Neural cell (in vitro differentiated cells): ENCODE results near the gene DLX1. TPM values are rescaled to one million over a fixed set of nuclear protein-coding genes. Genes with fewer than 3 reads are reported as not detected.

Experiments used
- H2AFZ ChIP-seq: fragments of 200-600, 300-800 bp; sonication (generic), shearing (Covaris generic); 2 replicates; pipeline ENCODE4 v1.6.0; 2014; ENCODE audit warnings: low read depth, mild to moderate bottlenecking, antibody characterized with exemption, low read length, moderate library complexity
- H3F3A ChIP-seq: fragments of 200-600 bp; shearing (Covaris generic); 2 replicates; pipeline ENCODE4 v1.6.1; 2016; ENCODE audit warnings: mild to moderate bottlenecking, moderate library complexity, mixed read lengths, antibody characterized with exemption, low read length; ENCODE audit not compliant: insufficient read depth, poor library complexity, severe bottlenecking
- H3K27ac ChIP-seq: fragments of 200-600, 300-800 bp; sonication (generic), shearing (Covaris generic); 2 replicates; pipeline ENCODE4 v1.5.1; 2014; ENCODE audit warnings: mild to moderate bottlenecking, low read length, moderate library complexity
- H3K27me3 ChIP-seq: fragments of 300-800, 200-600 bp; sonication (generic), shearing (Covaris generic); 2 replicates; pipeline ENCODE4 v1.6.0; 2014; ENCODE audit warnings: mild to moderate bottlenecking, low read depth, low read length, moderate library complexity; ENCODE audit not compliant: insufficient read depth
- H3K36me3 ChIP-seq: fragments of 300-800, 200-600 bp; sonication (generic), shearing (Covaris generic); 2 replicates; pipeline ENCODE4 v1.5.1; 2014; ENCODE audit warnings: mild to moderate bottlenecking, antibody characterized with exemption, low read length, moderate library complexity; ENCODE audit not compliant: insufficient read depth
- H3K4me2 ChIP-seq: fragments of 300-800, 200-600 bp; sonication (generic), shearing (Covaris generic); 2 replicates; pipeline ENCODE4 v1.6.0; 2014; ENCODE audit warnings: mild to moderate bottlenecking, low read length
- H3K4me3 ChIP-seq: fragments of 300-800, 200-600 bp; sonication (generic), shearing (Covaris generic); 2 replicates; pipeline ENCODE4 v1.5.1; 2014; ENCODE audit warnings: mild to moderate bottlenecking, low read length, moderate library complexity
- H3K79me2 ChIP-seq: fragments of 200-600 bp; shearing (Covaris generic); replicated peaks from 2 replicates; pipeline ENCODE4 v1.6.0; 2014; ENCODE audit warnings: mild to moderate bottlenecking, low read length, moderate library complexity; ENCODE audit not compliant: insufficient read depth
- H3K9ac ChIP-seq: fragments of 300-800, 200-600 bp; sonication (generic), shearing (Covaris generic); 2 replicates; pipeline ENCODE4 v1.6.1; 2016; ENCODE audit warnings: mild to moderate bottlenecking, low read length, mixed read lengths
- H3K9me2 ChIP-seq: fragments of 200-600 bp; shearing (Covaris generic); 2 replicates; pipeline ENCODE4 v1.6.1; 2016; ENCODE audit warnings: mild to moderate bottlenecking, low read length, mixed read lengths; ENCODE audit not compliant: insufficient read depth
- H3K9me3 ChIP-seq: fragments of 200-600, 300-800 bp; sonication (generic), shearing (Covaris generic); 2 replicates; pipeline ENCODE4 v1.6.1; 2016; ENCODE audit warnings: mild to moderate bottlenecking, mixed run types, low read length, moderate library complexity, mixed read lengths
- H4K20me1 ChIP-seq: fragments of 200-600 bp; shearing (Covaris generic); 2 replicates; pipeline ENCODE4 v1.6.1; 2016; ENCODE audit warnings: mild to moderate bottlenecking, mixed run types; ENCODE audit not compliant: insufficient read depth
- EP300 ChIP-seq: fragments of 450-650 bp; conservative IDR thresholded peaks from 2 replicates; pipeline ENCODE4 v1.6.1; 2014; ENCODE audit warnings: antibody characterized with exemption, mild to moderate bottlenecking, moderate library complexity; ENCODE audit not compliant: poor library complexity, severe bottlenecking
- POLR2AphosphoS5 ChIP-seq: IDR thresholded peaks from 2 replicates; pipeline ENCODE4 v1.6.1; 2012
- RAD21 ChIP-seq: fragments of 450-650 bp; conservative IDR thresholded peaks from 2 replicates; pipeline ENCODE4 v1.6.1; 2014; ENCODE audit warnings: antibody characterized with exemption, mild to moderate bottlenecking, moderate library complexity
- REST ChIP-seq: IDR thresholded peaks from 2 replicates; pipeline ENCODE4 v1.6.1; 2012; ENCODE audit warnings: borderline replicate concordance
- TAF1 ChIP-seq: IDR thresholded peaks from 2 replicates; pipeline ENCODE4 v1.6.1; 2012; ENCODE audit warnings: low read depth
- polyA plus RNA-seq: library from polyadenylated mRNA; depleted of rRNA; stranded (reverse); fragments of >200 nt; gene quantifications from 2 replicates; pipeline ENCODE4 v1.2.3, GENCODE V29; 2014
- TF ChIP-seq, protein P1 (sequence below): fragments of 450-650 bp; IDR thresholded peaks from 2 replicates; pipeline ENCODE4 v1.5.1; 2014; ENCODE audit warnings: antibody characterized with exemption, mild to moderate bottlenecking, moderate library complexity; ENCODE audit not compliant: poor library complexity, severe bottlenecking

The DLX1 gene
- polyA plus RNA-seq, 1 donor from 2014 or later = 67.3 TPM

DNA sequence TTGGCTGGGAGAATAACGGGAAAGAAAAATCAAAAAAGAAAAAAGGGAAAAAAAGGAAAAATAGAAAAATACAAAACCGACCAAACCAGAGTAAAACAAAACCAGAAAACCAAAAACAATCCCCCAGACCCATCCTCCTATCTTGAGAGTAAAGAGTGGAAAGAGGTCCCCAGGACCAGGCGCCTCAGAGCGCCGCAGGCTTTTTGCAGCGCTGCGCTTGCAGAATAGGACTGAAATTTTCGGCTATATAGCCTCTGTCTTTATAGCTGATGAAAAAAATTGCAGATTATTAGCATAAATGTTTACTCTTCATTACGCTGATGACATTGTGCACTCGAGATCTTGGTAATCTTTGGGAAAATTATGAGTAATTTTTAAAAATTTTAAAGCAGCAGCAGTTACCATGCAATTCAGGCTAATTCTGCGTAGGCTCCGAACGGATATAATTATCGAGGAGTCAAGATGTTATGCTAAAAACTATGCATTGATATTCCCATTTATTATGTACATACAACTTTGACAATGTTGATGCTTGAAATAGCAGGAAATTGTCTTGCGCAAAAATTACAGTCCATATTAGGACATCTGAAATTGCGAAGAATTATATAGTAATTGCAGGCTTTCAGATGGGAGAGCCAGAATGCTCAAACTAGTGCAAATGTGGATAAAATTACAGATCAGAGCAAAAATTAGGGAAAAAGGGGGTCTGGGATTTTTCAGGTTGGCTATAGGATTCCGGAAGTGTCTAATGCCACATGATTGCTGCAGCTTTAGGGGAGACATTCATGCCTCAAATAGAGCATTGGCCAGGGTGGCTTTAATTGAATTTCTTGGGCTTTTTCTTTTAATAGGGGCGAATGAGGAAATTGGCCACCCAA, 8.3 kb downstream of the DLX1 start:
- peak overlapping the region; percentile 92 for H3K9ac ChIP-seq
- no peaks in the 10 kb centered on the region for H3K9me2 ChIP-seq
- H3K9me3 ChIP-seq = no peaks in the 10 kb centered on the region
- H2AFZ ChIP-seq = no peak overlapping the region
- peaks cover 76% of the 10 kb centered on the region for H3K79me2 ChIP-seq
- TF ChIP-seq POLR2AphosphoS5 = peak; percentile 62
- TF ChIP-seq, protein P1, sequence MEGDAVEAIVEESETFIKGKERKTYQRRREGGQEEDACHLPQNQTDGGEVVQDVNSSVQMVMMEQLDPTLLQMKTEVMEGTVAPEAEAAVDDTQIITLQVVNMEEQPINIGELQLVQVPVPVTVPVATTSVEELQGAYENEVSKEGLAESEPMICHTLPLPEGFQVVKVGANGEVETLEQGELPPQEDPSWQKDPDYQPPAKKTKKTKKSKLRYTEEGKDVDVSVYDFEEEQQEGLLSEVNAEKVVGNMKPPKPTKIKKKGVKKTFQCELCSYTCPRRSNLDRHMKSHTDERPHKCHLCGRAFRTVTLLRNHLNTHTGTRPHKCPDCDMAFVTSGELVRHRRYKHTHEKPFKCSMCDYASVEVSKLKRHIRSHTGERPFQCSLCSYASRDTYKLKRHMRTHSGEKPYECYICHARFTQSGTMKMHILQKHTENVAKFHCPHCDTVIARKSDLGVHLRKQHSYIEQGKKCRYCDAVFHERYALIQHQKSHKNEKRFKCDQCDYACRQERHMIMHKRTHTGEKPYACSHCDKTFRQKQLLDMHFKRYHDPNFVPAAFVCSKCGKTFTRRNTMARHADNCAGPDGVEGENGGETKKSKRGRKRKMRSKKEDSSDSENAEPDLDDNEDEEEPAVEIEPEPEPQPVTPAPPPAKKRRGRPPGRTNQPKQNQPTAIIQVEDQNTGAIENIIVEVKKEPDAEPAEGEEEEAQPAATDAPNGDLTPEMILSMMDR = no peak
- peaks cover 5% of the 10 kb centered on the region for H3F3A ChIP-seq
- H3K36me3 ChIP-seq = no peaks in the 10 kb centered on the region
- peak overlapping the region; percentile 93 for H3K27ac ChIP-seq
- peaks cover 11% of the 10 kb centered on the region for H3K27me3 ChIP-seq
- no peaks in the 10 kb centered on the region for H4K20me1 ChIP-seq
- peak overlapping the region; percentile 85 for H3K4me3 ChIP-seq
- peak overlapping the region; percentile 78 for H3K4me2 ChIP-seq

DNA sequence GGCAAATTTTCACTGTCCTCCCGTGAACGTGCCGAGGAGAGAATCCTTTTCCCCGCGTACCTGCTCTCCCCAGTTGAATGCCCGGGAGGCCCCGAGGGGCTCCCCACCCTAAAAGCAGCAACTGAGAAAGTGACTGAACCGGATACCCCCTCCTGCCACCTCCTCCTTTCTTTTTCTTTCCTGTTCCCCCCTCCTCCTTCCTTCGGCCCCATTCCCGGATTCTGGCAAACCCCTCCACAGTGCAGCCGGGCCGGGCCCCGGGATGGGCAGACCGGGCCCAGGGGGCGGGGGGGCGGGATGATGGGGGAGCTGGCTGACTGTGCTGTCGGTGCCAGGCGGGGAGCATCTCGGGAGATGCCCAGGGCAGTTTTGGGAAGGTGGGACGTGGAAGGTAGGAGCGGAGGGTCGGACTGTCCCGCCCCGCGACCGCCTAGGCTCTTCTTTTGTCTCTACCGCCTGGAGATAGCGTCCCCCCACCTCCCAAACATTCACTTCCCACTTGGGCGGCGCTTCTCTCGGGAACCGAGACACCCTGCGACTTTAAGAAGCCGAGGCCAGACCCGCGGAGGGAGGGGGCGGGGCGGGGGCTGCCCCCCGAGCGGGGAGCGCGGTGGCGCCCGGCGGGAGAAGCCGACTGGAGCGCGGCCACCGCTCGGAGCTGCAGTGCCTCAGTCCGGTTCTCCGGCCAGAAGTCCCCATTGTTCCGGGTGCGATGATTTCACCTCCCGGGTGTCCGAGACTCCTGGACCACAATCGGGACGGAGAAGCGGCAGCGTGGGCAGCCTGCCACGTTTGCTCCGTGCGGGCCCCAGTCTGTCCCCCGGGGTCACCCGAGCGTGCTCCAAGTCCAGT, 9.2 kb downstream of the DLX1 start:
- TF ChIP-seq, protein P1 = no peak
- no peak for TF ChIP-seq RAD21
- TF ChIP-seq POLR2AphosphoS5 = no peak
- TF ChIP-seq TAF1 = no peak
- no peak for TF ChIP-seq EP300
- no peak for TF ChIP-seq REST
- H3K9ac ChIP-seq = peak overlapping the region; percentile 92
- peak overlapping the region; percentile 93 for H3K27ac ChIP-seq
- peaks cover 11% of the 10 kb centered on the region for H3K27me3 ChIP-seq
- H2AFZ ChIP-seq = no peak overlapping the region
- H3K4me3 ChIP-seq = peak overlapping the region; percentile 85
- peaks cover 76% of the 10 kb centered on the region for H3K79me2 ChIP-seq
- H3K9me2 ChIP-seq = no peaks in the 10 kb centered on the region
- H3K36me3 ChIP-seq = no peaks in the 10 kb centered on the region
- no peaks in the 10 kb centered on the region for H4K20me1 ChIP-seq
- peaks cover 5% of the 10 kb centered on the region for H3F3A ChIP-seq
- peak overlapping the region; percentile 92 for H3K4me2 ChIP-seq
- H3K9me3 ChIP-seq = no peaks in the 10 kb centered on the region
